GM12892 (cell line): Measurements from ENCODE around the gene MFAP5.
A peak's percentile ranks its signal among the peaks of the same experiment; 100 is the strongest.

ENCODE experiments used
- DNase-seq: peaks from one replicate; pipeline ENCODE4 v3.0.0; 2011; ENCODE audit not compliant: insufficient read length
- FAIRE-seq: peaks from 2 replicates; lab custom pipeline; 2011; peaks lifted over from hg19 to GRCh38; lab: Jason Lieb, UNC
- POLR2A ChIP-seq: IDR thresholded peaks from 2 replicates; pipeline ENCODE4 v1.6.1; 2011; ENCODE audit warnings: low read depth, low read length, control low read depth
- POLR2AphosphoS5 ChIP-seq: IDR thresholded peaks from 2 replicates; pipeline ENCODE4 v1.6.1; 2011; ENCODE audit warnings: low read depth, low read length, control low read depth
- TAF1 ChIP-seq: IDR thresholded peaks from 2 replicates; pipeline ENCODE4 v1.6.1; 2011; ENCODE audit warnings: low read depth, mild to moderate bottlenecking, control low read depth, low read length, borderline replicate concordance

Gene MFAP5

GRCh38 chr12:8667270-8667669, 4.6 kb upstream of the MFAP5 start:
- no peak for DNase-seq
- FAIRE-seq: no peak

DNA sequence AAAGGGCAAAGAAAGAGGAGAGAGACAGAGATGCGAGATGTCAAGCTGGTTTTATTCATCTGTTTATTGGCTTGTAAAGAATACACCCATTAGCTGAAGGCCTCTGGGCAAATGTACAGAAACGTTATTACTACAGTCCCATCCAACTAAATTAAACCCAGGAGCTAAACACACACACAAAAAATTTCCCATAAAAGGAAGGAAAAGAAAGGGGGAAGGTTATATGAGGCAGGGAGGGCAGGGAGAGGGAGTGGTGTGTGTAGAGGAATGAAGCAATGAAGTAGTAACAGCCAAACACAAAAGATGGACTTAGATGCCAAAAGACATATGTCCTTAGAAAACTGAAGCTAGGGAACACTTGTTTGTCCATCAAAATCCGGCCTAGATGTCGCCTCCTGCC, 3.1 kb upstream of the MFAP5 start:
- FAIRE-seq (no peak), DNase-seq (no peak)
- TF ChIP-seq POLR2A (no peak), TAF1 (no peak), POLR2AphosphoS5 (no peak)

More at GRCh38 chr12:8667270-8667669, 4.6 kb upstream of the MFAP5 start:
- TF ChIP-seq TAF1 (no peak), POLR2AphosphoS5 (no peak), POLR2A (no peak)

DNA sequence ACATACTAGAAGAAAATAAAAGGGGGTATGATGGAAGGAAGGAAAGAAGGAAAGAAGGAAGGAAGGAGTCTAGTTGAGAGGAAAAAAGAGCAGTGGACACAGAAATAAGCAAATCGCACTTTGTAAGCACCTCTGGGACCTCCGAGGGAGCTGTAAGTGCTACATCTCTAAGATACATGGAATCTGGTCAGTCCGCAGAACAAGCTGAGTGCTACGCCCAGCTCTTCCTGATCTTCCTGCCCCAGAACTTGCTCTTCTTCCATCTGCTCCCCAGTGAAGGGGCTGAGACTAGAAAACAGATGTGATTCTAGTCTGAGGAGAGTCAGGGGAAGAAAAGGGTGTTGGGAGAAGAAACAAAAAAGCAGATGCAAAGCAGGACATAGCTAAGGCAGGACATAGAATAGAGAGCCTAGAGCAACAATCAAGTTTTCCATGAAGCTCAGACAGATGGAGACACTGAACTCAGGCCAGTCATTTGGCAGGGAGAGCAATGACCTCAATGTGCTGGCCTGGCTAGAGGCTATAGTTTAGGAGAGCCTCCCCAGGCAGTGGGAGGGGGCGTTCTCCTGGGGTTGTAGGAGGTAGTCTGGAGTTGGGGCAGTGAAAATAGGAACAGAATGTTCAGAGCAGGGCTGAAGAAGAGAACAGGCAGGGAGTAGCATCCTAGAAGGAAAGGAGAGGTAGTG, 1.7 kb upstream of the MFAP5 start:
- TF ChIP-seq TAF1 (no peak), POLR2AphosphoS5 (no peak), POLR2A (no peak)
- no peak for FAIRE-seq

DNA sequence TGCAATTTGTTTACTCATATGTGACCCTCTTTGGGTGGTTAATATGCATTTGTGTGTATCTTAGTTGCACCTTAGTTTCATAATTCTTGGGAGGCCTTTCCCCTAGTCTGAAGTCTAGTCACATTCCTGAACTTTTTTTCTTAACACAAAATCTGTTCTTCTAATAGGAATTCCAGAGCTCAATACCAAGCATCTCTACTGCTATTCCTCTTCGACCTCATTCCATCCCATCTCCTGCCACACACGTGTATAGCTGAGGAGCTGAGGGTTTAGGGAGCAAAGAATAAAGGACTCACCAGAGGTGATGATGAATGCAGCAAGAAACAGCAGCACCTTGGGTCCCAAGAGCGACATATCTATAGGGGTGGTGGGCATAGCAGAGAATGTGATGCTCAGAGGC, 875 bp downstream of the MFAP5 start:
- TF ChIP-seq TAF1: no peak
- TF ChIP-seq POLR2AphosphoS5: no peak
- TF ChIP-seq POLR2A: no peak
- no peak for FAIRE-seq
- no peak for DNase-seq

More for the DNA sequence above, 1.7 kb upstream of the MFAP5 start:
- DNase-seq: no peak

GRCh38 chr12:8661016-8661415, 1.6 kb downstream of the MFAP5 start:
- FAIRE-seq: no peak
- TF ChIP-seq TAF1: no peak
- no peak for TF ChIP-seq POLR2A
- no peak for TF ChIP-seq POLR2AphosphoS5

GRCh38 chr12:8658346-8658745, 4.3 kb downstream of the MFAP5 start:
- DNase-seq (no peak), FAIRE-seq (no peak)
- TF ChIP-seq POLR2AphosphoS5: no peak

More at GRCh38 chr12:8661016-8661415, 1.6 kb downstream of the MFAP5 start:
- no peak for DNase-seq

DNA sequence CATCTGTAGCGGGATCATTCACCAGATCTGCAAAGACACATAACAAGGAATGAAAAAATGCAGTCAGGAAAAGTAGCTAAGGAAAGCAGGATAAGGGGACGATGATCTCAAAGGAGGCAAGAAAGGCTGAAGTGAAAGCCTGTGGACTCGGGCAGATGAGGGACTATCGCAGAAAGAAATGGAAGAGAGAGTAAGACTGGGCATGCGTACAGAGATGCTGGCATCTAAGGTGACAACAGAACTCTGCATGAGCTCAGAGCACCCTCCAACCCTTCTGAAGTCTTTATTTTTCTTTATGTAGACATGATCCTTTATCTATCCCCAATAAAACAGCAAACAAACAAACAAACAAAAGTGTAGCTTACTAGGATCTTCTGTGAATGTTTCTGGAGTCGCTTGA, 7.2 kb downstream of the MFAP5 start:
- DNase-seq (no peak), FAIRE-seq (no peak)
- TF ChIP-seq TAF1: no peak
- no peak for TF ChIP-seq POLR2A
- no peak for TF ChIP-seq POLR2AphosphoS5

DNA sequence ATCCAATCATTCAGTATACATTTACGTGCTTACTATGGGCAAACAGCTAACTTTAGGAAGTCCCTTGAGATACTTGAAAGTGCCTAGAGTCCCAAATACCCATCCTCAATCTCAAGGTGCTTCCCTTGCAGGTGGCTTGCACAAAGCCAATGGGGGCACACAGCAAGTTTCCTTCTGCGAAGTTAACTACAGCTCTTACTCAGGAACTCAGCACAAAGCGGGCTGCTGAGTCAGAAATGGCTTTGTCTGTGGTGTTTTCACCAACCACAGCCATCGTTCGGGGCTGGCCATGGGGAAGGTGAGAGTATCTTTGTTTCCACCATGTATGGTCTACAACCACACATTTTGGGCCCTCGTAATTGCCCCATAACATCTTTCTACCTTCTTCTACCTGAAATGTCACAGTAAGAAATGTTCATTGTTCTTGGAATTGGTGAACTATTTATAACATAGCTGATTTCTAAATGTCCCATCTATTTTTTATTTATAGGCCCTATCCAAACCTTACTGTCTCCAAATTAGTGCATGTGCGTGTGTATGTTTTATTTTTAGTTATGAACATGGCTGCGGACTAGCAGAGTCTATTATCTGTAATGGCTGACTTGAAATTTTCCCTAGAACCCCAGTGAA, 13.9 kb downstream of the MFAP5 start:
- peak; percentile 54; the same call in 1 of the 2 replicates for TF ChIP-seq POLR2AphosphoS5
- TF ChIP-seq TAF1: no peak
- FAIRE-seq (peak; percentile 99), DNase-seq (peak; percentile 53)

GRCh38 chr12:8647968-8648367, 14.7 kb downstream of the MFAP5 start:
- FAIRE-seq: peak; percentile 74
- DNase-seq: no peak
- TF ChIP-seq POLR2A (no peak), POLR2AphosphoS5 (no peak), TAF1 (no peak)

- TF ChIP-seq POLR2AphosphoS5 (peak; percentile 83), TAF1 (peak; percentile 55; the same call in 1 of the 2 replicates), POLR2A (peak; percentile 70)
- DNase-seq: no peak
- peak; percentile 94 for FAIRE-seq
These were observed 18.0 kb downstream of the MFAP5 start for GRCh38 chr12:8644345-8645248.

- no peak for FAIRE-seq
- no peak for DNase-seq
- no peak for TF ChIP-seq TAF1
- no peak for TF ChIP-seq POLR2AphosphoS5
- TF ChIP-seq POLR2A: no peak
These were observed 19.9 kb downstream of the MFAP5 start for GRCh38 chr12:8642775-8643174.

DNA sequence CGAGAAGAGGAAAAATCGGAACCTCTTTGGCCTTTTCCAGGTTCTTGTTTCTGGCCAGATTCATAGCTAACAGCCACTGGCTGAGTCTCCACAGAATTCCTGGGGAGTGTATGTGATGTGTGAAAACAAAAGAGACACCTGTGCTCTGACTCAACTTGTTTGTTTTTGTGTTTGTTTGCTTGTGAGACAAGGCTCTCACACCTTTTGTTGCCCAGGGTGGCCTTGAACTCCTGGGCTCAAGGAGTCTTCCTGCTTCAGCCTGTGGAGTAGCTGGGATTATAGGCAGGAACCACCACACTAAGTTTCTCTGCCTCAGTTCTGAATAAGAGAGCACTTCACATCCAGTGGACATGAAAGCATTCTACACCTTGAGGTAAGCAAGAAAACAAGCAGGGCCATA, 22.7 kb downstream of the MFAP5 start:
- DNase-seq: no peak
- TF ChIP-seq TAF1 (no peak), POLR2A (no peak), POLR2AphosphoS5 (no peak)
- FAIRE-seq: no peak
